Lower leg skin (tissue), 3 donors: Measurements from ENCODE around the gene GRIN2A.

Experiments
- CTCF ChIP-seq, 3 donors: fragments of 450-650 bp; IDR thresholded peaks; one replicate each; pipeline ENCODE4 v1.5.1; 2016; ENCODE audit warnings: antibody characterized with exemption in 3 of 3, mild to moderate bottlenecking in 3 of 3, moderate library complexity in 2 of 3
- POLR2A ChIP-seq, 2 donors: fragments of 450-650 bp; IDR thresholded peaks; one replicate each; pipeline ENCODE4 v1.6.1; 2016 to 2017; ENCODE audit warnings: antibody characterized with exemption in 2 of 2, mild to moderate bottlenecking in 1 of 2, moderate library complexity in 1 of 2

- TF ChIP-seq CTCF (IDR thresholded peaks at IDR 0.05) (no peak), POLR2A (IDR thresholded peaks at IDR 0.05) (no peak)
These were observed 71.7 kb downstream of the GRIN2A start for GRCh38 chr16:10110552-10110951.
